Activated gamma-delta T cell treated with anti-CD3 and anti-CD28 coated beads, Interleukin-2, amount 50 U/mL, for 16 hours (primary cell): Measurements from ENCODE around the gene CAPG.

Experiments used
- DNase-seq: peaks from one replicate; pipeline ENCODE4 v3.0.0-alpha.2; 2020; ENCODE audit warnings: low read depth

The CAPG gene

GRCh38 chr2:85438201-85439024, 28.2 kb upstream of the CAPG start:
- DNase-seq, result no peak

GRCh38 chr2:85437488-85438200, 27.5 kb upstream of the CAPG start:
- peak; percentile 54 for DNase-seq

- no peak for DNase-seq
Measured at GRCh38 chr2:85436836-85437487, 26.8 kb upstream of the CAPG start.

GRCh38 chr2:85435981-85436835, 26.0 kb upstream of the CAPG start:
- DNase-seq, result no peak

- DNase-seq, result no peak
Measured at GRCh38 chr2:85435220-85435958, 25.2 kb upstream of the CAPG start.

GRCh38 chr2:85434696-85435095, 24.5 kb upstream of the CAPG start:
- no peak for DNase-seq

GRCh38 chr2:85433511-85434089, 23.4 kb upstream of the CAPG start:
- DNase-seq, result no peak

- no peak for DNase-seq
Measured at GRCh38 chr2:85431570-85432205, 21.5 kb upstream of the CAPG start.

- DNase-seq, result no peak
Measured at GRCh38 chr2:85430752-85431569, 20.8 kb upstream of the CAPG start.

GRCh38 chr2:85429924-85430289, 19.7 kb upstream of the CAPG start:
- DNase-seq, result no peak

GRCh38 chr2:85429213-85429923, 19.2 kb upstream of the CAPG start:
- DNase-seq, result no peak

GRCh38 chr2:85428343-85428881, 18.2 kb upstream of the CAPG start:
- no peak for DNase-seq

GRCh38 chr2:85427300-85427835, 17.2 kb upstream of the CAPG start:
- no peak for DNase-seq

- DNase-seq, result no peak
Measured at GRCh38 chr2:85425588-85425987, 15.4 kb upstream of the CAPG start.

- DNase-seq, result no peak
Measured at GRCh38 chr2:85423525-85423924, 13.4 kb upstream of the CAPG start.

GRCh38 chr2:85422072-85422457, 11.9 kb upstream of the CAPG start:
- DNase-seq, result no peak

- no peak for DNase-seq
Measured at GRCh38 chr2:85421260-85422071, 11.3 kb upstream of the CAPG start.
